Stimulated activated CD8-positive, alpha-beta memory T cell treated with anti-CD3 and anti-CD28 coated beads, Interleukin-12 subunit alpha, Interleukin-12 subunit beta, amount 100 ng/mL, for 4 hours (primary cell): ENCODE data around the gene BGN.

ENCODE experiments used
- DNase-seq: peaks from one replicate; pipeline ENCODE4 v3.0.0-alpha.2; 2020; ENCODE audit warnings: low read depth

The BGN gene

DNA sequence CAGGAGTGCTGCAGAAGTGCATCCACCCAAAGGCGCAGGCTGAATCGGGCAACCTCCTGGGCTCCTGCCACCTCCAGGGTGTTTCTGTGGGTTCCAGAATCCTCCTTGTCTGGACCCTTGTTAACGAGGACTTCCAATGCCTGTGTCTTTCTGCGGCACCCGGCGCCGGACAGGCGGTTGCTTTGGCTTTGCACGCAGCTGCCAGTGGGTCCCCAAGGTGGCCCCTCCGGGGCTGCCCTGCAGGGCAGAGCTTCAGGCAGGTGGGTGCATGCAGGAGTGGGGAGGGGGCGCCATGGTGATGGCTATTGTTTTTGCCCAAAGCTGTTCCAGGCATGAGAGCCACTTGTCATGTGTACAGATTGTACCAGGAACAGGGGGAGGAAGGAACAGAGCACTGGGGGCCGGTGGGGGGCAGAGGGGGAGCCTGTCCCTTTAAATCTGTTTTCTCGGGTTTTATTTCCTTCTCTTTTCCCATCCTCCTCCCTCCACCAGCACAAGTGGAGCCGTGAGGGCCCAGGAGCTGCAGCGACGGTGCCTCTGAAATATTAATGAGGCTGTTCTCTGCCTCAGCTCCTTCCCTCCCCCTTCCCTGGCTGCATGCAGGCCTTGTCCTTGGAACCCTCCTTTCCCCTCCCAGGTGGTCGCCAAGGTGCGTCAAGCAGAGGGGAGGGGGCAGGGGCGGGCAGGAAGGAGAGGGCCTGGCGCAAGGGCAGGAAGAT is 35.8 kb downstream of the BGN start:
- no peak for DNase-seq

DNA sequence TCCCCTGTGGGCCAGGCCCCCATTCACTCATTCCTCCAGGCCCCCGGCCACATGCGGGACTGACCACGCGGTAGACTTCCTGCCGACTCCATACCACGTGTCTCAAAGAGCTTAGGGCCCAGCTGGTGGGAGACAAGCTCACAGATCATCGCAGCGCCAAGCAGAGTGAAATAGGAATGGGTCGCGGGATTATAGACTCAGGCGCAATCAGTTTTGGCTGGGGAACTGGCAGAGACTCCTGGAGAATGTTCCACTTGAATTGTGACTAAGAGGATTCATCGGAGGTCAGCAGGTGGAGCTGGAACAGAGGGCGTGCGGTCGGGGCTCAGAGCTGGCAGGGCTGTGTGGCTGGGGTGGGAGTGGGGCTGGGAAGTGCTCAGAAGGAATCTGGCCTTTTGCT is 38.3 kb downstream of the BGN start:
- DNase-seq: no peak

DNA sequence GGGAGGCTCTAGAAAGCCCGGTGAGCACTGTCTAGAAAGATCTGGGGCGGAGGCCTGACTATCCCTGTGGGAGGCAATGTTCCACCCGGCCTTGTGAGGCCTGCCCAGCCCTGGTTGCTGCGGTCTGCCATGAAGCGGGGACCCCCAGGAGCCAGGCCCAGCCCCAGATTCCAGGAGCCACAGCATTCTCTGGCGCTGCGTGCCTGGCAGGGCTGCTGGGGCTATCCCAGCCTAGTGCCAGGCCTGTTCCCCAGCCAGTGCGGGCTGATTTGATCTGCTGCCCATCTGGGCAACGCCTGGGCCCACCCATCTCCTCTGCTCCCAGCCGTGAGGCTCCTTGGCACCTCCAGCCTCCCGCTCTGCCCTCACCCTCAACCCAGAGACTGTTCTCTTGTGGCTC is 42.3 kb downstream of the BGN start:
- DNase-seq: no peak

DNA sequence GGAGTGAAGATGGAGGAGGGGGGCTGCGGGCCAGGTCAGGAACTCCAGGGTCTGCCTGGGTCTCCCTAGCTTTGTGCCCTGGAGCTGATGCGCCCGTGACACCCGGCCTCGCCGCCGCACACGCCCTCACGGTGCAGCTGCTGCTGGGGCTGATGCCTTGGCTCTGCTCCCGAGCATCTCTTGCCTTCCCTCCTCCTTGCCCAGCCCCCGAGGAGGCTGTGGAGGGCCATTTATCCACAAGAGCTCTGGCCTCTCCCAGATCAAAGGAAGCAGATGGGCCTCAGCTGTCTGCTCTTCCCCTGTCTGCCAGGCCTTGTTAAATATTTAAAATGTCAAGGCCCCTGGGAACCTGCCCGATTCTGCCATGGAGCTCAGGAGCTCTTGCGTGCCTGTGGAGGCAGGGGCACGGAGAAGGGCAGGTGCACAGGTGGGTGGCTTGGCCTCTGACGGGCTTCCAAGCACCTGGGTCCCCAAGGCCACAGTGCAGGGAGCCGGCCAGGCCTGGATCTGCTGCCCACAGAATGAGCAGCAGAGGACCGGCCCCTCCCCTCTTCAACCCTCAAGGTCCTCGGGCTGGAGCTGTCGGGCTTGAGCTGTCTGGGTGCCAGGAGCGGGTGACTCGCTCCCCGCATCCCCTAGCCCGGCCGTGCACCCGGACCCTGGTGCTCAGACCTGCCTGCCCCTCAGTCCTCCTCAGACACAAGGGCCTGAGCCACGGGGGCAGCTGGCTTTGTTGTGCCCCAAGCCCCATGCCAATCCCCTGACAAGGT is 42.9 kb downstream of the BGN start:
- no peak for DNase-seq

DNA sequence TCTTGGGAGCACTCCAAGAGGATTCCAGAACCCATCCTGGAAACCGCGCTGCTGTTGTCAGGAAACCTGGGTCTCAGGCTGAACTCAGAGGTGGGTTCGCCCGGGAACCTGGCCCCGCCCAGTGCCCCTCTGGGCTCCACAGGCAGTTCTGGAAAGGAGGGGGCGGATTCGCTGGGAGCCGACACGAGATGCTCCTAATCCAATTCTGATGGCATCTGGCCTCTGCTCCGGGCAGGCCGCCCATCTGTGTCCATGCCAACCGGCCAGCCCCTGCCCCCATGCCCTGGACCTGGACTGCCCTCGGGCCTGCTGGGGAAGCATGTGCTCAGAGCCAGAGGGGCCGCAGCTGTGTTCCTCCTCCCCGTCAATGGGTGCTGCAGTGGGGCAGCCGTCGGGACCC is 43.6 kb downstream of the BGN start:
- no peak for DNase-seq

DNA sequence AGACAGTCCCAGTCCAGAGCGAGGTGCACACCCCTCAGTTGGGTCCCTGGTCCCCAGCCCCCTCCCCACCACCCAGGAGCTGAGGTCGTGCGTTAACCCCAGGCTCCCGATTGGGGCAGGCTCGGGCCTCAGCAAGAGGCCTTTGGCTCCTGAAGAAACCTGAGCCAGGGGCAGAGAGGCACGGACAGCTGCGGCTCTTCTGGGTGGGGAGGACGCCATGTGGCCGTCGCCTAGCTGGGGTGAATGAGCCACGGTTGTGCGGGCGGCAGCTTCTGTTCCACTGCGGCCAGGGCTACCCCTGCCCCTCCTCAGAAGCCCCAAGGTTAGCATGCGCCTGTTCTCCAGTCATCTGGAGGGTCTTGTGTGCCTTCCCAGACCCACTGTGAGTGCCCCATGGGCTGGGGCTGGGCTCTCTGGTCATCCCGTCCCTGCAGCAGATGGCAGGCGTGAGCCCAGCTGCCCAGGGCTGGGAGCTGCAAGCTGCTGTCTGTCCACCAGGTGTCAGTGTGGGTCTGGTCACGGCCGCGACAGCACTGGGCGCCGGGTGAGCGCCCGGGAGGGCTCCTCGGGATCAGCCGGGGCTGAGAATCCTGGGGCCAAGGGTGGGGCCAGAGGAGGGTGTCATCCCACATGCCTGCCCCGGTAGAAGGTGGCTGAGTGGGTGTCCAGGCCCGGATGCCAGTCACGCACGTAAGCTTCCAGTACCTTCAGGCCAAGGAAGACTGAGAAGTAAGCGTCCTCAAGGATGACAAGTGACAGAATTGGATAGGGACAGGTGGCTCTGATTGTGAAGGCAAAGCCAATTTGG is 44.6 kb downstream of the BGN start:
- peak; percentile 24 for DNase-seq

DNA sequence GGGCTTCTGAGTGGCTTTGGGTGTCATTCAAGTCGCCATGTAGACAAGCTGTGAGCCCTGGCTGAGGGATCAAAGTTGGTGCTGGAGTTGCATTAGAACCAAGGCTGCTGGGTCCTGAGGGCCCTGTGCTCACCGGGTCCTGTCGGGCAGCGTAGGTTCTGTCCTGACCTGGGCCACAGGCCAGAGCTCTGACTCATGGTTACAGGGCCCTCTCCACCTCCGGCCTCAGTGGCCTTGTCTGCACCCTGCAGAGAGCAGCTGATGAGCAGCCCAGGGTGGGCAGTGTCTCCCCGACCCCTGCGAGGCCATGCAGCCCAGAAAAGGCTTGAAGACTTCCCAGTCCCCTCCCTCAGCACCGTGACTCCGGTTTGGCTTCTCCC is 45.2 kb downstream of the BGN start:
- no peak for DNase-seq

DNA sequence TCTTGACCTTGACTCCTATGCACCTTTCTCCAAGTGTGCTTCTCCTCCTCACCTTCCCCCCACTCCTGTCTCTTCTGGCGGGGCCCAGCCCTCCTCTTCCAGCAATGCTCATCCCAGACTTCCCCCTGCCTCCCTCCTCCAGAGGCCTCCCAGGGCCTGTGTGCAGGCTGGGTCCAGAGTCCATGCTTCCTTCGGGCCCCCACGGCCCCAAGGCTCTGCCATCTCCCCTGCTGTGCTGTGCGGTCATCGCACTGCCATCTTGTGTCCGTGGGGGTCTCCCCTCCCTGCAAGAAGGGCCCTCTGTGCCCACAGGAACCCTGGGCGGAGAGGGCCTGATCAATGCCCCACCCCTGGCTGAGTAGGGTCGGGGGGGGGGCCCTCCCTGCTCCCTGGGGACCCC is 49.9 kb downstream of the BGN start:
- DNase-seq: no peak

DNA sequence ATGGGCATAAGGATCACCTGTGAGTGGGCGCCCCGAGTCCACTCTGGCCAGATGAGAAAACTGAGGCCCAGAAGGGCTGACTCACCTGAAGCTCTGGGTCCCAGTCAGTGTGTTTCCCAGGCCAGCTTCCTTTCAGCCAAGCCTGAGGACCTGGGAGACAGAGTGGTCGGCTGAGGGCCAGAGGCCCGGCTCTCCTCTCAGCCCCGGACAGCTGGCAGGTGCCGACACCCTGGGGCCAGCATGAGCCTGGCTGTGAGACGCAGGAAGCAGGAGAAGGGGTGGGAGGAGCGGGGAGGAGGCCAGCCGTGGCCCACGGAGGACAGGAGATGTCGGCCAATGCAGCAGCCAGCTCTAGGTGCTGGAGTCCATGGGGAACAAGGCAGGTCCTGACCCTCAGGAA is 51.6 kb downstream of the BGN start:
- DNase-seq: no peak

DNA sequence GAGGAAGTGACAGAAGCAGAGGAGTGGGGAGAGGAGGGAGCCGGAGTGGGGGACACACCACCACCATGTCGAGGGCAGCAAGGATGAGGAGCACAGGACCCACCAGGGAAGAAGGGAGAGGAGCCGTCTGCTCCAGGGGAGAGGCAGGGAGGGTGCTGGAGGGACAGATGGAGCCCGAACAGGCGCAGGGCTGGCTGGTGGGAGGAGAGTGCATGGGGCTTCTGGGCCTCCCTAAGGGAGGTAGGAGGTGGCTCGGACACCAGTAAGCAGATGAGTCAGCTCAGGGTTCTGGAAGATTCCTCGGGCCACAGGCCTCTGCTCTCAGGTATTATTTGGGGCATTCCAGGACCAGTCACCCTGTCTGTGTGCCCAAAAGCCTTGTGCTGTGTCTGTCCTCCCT is 52.4 kb downstream of the BGN start:
- DNase-seq: no peak

DNA sequence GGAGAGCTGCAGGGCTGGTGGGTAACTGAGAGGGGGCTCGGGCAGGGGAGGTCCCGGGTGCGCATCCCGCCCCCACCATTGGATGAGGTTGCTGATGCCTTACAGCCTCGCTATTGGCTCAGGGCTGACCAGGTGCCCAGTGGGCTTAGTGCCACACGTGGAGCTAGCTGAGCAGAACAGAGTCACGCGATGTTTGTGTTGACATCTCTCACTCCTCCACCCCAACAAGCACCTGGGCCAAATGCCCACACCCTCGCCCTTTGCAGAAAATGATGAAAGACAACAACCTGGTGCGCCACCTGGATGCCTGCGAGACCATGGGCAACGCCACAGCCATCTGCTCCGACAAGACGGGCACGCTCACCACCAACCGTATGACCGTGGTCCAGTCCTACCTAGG is 54.5 kb downstream of the BGN start:
- DNase-seq: no peak

DNA sequence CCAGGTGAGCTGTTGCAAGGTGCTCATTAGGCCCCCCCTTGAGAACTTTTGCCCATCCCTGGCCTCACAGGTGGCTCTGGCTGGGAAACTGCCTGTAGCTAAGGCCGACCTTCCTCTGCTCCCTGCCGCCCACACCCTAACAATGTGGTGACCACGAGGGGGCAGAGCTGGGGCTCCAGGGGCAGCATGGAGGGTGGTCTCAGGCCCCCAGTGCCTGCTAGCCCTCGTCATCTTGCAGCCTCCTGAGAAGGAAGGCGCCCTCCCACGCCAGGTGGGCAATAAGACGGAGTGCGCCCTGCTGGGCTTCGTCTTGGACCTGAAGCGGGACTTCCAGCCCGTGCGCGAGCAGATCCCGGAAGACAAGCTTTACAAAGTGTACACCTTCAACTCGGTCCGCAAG is 55.0 kb downstream of the BGN start:
- DNase-seq: no peak

DNA sequence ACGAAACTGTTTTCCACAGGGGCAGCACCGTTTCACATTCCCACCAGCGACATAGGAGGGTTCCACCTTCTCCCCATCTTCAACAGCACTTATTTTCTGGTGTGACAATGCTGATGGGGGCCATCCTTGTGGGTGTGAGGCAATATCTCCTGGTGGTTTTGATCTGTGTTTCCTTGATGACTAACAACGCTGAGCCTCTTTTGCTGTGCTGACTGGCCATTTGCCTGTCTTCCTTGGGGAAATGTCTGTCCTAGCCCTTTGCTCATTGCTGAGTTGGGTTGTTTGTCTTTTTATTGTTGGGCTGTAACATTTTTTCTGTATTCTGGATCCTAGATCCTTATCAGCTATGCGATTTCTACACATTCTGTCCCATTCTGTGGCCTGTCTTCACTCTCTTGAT is 56.4 kb downstream of the BGN start:
- DNase-seq: no peak

DNA sequence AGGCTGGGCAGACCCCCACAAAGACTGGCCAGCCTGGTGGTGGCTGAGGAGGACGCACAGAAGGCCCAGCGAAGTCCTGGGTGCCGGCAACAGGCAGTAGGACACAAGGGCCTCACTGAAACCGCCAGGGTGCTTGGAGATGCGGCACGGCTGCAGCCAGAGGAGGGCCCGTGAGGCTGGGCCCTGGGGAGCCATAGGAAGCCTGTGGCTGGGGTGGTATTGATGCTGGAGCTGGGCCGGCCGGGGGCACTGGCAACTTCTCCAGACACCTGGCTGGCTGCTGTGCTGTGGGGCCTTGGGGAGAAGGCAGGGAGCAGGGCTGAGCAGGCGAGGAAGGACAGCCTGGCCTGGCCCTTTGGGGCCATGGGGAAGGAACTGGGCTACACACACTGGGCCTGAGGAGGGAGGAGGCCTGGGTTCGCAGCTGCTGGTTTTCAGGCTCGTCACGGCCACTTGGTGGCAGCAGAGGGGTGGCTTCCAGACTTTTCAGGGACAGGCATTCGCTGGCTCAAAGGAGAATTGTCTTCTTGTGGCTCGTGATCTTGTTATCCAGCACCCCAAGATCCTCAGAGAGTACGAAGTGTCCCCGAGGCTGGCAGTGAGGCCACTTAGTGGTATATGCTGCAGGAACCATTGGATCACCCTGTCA is 59.9 kb downstream of the BGN start:
- peak; percentile 5 for DNase-seq

DNA sequence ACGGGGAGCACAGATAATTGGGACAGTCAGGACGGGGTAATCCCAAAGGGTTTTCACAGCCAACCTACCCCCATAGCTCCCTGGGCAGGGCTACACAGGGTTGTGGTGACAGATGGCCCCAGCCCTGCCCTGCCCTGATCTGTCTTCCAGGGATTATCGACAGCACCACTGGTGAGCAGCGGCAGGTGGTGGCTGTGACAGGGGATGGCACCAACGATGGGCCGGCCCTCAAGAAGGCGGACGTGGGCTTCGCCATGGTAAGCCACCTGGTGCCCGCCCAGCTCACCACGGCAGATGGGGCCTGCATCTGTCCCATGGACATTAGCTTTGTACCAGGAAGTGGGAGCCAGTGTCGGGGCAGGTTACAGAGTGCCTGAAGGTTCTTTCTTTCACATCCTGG is 62.0 kb downstream of the BGN start:
- DNase-seq: no peak

DNA sequence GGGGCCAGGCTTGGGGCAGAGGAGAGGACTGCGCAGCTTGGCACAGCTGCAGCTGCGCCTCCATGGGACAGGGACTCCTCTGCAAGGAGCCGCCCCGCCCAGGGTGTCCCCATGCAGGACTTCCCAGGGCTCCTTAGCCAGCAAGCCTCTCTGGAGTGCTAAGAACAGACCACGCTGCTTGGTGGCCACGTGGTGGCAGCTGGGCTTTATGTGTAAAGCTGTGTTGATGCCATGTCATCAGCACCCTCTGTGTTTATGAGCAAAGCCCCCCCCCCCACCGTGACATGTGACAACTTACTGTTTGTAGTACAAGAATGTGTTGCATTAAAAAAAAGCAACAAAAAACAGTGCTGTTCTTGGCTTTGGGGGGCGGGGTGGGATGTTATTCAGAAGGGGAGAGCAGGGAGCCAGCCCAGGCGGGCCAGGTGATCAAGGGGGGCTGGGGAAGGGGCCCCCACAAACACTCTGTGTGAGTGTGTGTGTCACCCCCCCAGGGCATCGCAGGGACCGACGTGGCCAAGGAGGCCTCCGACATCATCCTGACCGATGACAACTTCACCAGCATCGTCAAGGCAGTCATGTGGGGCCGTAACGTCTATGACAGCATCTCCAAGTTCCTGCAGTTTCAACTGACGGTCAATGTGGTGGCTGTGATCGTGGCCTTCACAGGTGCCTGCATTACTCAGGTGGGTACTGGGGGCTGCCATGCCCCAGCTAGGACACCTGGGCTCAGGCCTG is 63.0 kb downstream of the BGN start:
- no peak for DNase-seq
